ENCODE data around the gene RNF111. TPM values are rescaled to one million over a fixed set of nuclear protein-coding genes. Genes with fewer than 3 reads are reported as not detected.

Gene RNF111
- 8.6 and 12.4 TPM in 2 replicates for total RNA-seq

DNA sequence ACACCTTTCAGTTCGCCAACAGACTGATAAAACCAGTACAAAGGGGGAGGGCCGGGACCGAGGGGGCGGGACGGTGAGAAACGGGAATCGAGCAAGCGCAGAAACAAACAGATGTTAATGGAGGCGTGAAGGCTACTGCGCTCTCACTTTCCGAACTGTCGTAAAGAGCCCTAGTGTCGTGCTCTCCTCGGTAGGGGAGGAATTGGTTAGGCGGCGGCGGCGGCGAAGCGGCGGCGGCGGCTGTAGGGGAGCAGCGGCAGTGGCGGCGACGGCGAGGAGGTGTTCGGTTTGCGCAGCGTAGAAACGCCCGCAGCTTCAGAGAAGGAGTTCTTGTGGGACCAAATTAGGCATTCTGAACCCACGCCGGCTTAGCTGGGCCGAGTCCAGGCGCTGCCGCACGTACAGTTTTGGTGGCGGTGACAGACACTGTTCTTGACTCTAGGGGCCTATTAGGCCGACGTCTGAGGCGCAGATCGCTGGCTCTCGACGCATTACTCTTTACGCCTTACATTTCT, at the start of gene RNF111:
RNF111 (plus strand) TSS at position 173 of the 515 bp plus-strand sequence. CDS start 43,160 bp downstream, outside the sequence.

DNA sequence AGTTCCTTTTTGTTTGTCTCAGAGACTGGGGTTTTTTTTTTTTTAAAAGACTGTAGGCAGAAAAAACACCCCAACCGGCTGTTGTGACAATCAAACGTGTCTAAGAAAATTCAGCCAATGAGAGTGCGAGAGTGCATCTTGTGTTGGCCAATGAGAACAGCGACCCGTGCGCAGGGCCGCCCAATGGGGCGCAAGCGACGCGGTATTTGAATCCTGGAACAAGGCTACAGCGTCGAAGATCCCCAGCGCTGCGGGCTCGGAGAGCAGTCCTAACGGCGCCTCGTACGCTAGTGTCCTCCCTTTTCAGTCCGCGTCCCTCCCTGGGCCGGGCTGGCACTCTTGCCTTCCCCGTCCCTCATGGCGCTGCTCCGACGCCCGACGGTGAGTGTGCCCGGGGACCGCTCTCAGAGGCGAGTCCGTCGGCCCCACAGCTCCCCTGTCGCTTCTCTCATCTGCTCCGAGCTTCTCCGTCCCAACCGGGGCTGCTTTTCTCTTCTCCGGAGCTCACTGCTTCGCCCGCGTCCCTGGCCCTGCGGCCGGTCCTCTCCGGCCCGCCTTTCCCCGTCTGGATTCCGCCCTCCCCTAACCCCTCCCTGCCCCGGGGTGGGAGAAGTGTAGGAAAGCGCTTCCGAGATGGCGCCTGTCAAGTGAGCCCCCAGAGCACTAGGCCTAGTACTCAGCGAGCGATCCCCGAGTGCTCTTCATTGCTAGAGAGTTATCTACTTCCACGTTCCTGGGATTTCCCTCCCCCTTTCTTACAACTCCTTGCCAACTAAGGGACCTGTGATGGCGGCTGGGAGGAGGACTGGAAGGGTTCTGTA, 117.7 kb downstream of the RNF111 start, which contains the start of gene CCNB2:
CCNB2 (plus strand) TSS at position 235 of the 821 bp plus-strand sequence; CDS start at position 358, 123 bp downstream.

Other genes starting within 250 kb of the RNF111 start
- gene ADAM10, start 238.0 kb upstream of the RNF111 start, total RNA-seq, result 100 and 135 TPM in 2 replicates
- gene MINDY2, start 216.4 kb upstream of the RNF111 start, total RNA-seq, result 6.9 and 8.9 TPM in 2 replicates
- gene SLTM, start 54.0 kb upstream of the RNF111 start, total RNA-seq, result 23.7 and 44.7 TPM in 2 replicates
- 96.0 and 108 TPM in 2 replicates for gene CCNB2, start 117.5 kb downstream of the RNF111 start, total RNA-seq
- gene LDHAL6B, start 219.2 kb downstream of the RNF111 start, total RNA-seq, result not detected in 2 replicates

Measured in myometrial cell (primary cell).